ELF-1 (cell line): ENCODE measurements around the gene MPLKIP.
"Not testable (repeated sequence)": the region's sequence is repeated elsewhere in the genome, so short reads cannot be mapped to it uniquely, and the experiment has no call there.

Experiments used
- DNase-seq: peaks from one replicate; pipeline ENCODE4 v3.0.0-alpha.2; 2016; ENCODE audit warnings: low read depth, low spot score

The MPLKIP gene

GRCh38 chr7:40133561-40134427 is 628 bp downstream of the MPLKIP start:
- DNase-seq: no peak

GRCh38 chr7:40122940-40123254 is 11.5 kb downstream of the MPLKIP start:
- DNase-seq: no peak

GRCh38 chr7:40122100-40122939 is 12.1 kb downstream of the MPLKIP start:
- DNase-seq: not testable (repeated sequence)

- DNase-seq: no peak
These were observed 14.4 kb downstream of the MPLKIP start for GRCh38 chr7:40120020-40120419.

- DNase-seq: not testable (repeated sequence)
These were observed 16.2 kb downstream of the MPLKIP start for GRCh38 chr7:40118201-40118600.

GRCh38 chr7:40117199-40117598 is 17.2 kb downstream of the MPLKIP start:
- not testable (repeated sequence) for DNase-seq

GRCh38 chr7:40115936-40116335 is 18.5 kb downstream of the MPLKIP start:
- no peak for DNase-seq

GRCh38 chr7:40105879-40106473 is 28.4 kb downstream of the MPLKIP start:
- no peak for DNase-seq

GRCh38 chr7:40102897-40103296 is 31.5 kb downstream of the MPLKIP start:
- DNase-seq: no peak

GRCh38 chr7:40101201-40101600 is 33.2 kb downstream of the MPLKIP start:
- DNase-seq: no peak

- no peak for DNase-seq
These were observed 34.6 kb downstream of the MPLKIP start for GRCh38 chr7:40099837-40100236.

- DNase-seq: no peak
These were observed 35.6 kb downstream of the MPLKIP start for GRCh38 chr7:40098810-40099209.

GRCh38 chr7:40097728-40098127 is 36.7 kb downstream of the MPLKIP start:
- DNase-seq: no peak

- DNase-seq: no peak
These were observed 38.6 kb downstream of the MPLKIP start for GRCh38 chr7:40095695-40096327.

- no peak for DNase-seq
These were observed 39.2 kb downstream of the MPLKIP start for GRCh38 chr7:40095230-40095629.

- no peak for DNase-seq
These were observed 40.6 kb downstream of the MPLKIP start for GRCh38 chr7:40093631-40094350.

GRCh38 chr7:40092182-40092581 is 42.2 kb downstream of the MPLKIP start:
- DNase-seq: no peak

- DNase-seq: no peak
These were observed 56.6 kb downstream of the MPLKIP start for GRCh38 chr7:40077849-40078248.
